Measurements from ENCODE around the gene KBTBD4.

The KBTBD4 gene

GRCh38 chr11:47578524-47579494, at the start of gene KBTBD4, which contains the start of gene NDUFS3:
Gene KBTBD4 (minus strand): TSS chr11:47578970. CDS start chr11:47578951, 19 bp downstream.
Gene NDUFS3 (plus strand): TSS chr11:47579074. CDS start chr11:47579092, 18 bp downstream.
- H3K4me1 Mint-ChIP-seq = peaks cover 34% of the 10 kb centered on the region
- H3K27ac Mint-ChIP-seq = peak within 1 kb of the TSS; percentile 94
- no peaks in the 10 kb centered on the region for H3K9me3 Mint-ChIP-seq
- ATAC-seq = peak; percentile 96
- H3K36me3 Mint-ChIP-seq = peaks cover 38% of the 10 kb centered on the region
- peak within 1 kb of the TSS; percentile 99 for H3K4me3 Mint-ChIP-seq
- H3K27me3 Mint-ChIP-seq = no peaks in the 10 kb centered on the region

DNA sequence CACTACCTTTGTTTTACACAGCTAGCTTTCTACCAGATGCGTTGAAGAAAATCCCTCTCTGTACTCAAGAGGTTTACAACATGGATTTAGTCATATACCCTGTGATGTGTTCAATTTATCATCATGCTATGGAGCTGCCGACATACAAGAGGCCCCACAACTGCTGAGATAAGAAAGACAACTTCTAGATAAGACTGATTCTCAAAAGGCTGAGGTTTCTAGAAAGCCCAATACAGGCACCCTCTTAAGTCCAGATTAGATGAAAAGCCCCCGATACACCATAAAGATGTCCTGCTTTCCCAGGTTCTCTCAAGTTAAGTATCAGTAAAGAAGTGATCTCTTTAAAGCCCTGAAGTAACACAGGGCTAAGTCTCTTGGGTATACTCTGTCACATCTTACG, 49.3 kb upstream of the KBTBD4 start:
- H3K27ac Mint-ChIP-seq = no peak overlapping the region
- H3K27me3 Mint-ChIP-seq = no peaks in the 10 kb centered on the region
- ATAC-seq = no peak
- no peak overlapping the region for H3K4me3 Mint-ChIP-seq
- no peaks in the 10 kb centered on the region for H3K9me3 Mint-ChIP-seq
- H3K36me3 Mint-ChIP-seq = peaks cover 58% of the 10 kb centered on the region
- H3K4me1 Mint-ChIP-seq = no peaks in the 10 kb centered on the region

- Mint-ChIP-seq H3K36me3 (peaks cover 66% of the 10 kb centered on the region), H3K27ac (no peak overlapping the region)
These were observed 47.5 kb upstream of the KBTBD4 start for GRCh38 chr11:47626234-47626633.

DNA sequence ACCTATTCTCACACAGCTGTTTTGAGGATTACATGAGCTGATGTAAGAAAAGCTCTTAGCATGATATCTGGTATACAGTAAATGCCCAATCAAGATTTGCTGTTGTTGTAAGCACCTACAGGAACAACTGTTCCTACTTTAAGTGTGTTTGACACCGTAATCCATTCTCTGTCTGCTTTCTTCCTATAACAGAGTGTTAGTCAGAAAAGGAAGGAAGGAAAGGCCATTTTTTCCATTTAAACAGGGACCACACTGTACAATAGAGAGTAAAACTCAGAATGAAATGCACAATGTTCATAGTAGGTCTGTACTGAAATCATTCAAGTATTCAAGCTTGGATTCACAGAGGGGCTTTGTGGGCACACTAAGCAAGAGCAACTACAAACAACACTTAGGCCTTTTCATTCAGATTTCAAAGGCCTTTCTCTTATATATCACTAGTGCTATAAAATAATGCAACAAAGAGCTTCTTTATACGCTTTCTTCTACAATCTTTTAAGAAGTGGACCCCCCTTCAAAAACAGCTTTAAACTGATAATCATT, 42.1 kb upstream of the KBTBD4 start:
- no peak overlapping the region for H3K4me3 Mint-ChIP-seq
- H3K36me3 Mint-ChIP-seq = peaks cover 44% of the 10 kb centered on the region
- H3K27me3 Mint-ChIP-seq = no peaks in the 10 kb centered on the region
- no peaks in the 10 kb centered on the region for H3K9me3 Mint-ChIP-seq
- ATAC-seq = no peak
- no peaks in the 10 kb centered on the region for H3K4me1 Mint-ChIP-seq
- no peak overlapping the region for H3K27ac Mint-ChIP-seq

More at GRCh38 chr11:47626234-47626633, 47.5 kb upstream of the KBTBD4 start:
- no peak for ATAC-seq
- Mint-ChIP-seq H3K4me1 (no peaks in the 10 kb centered on the region), H3K27me3 (no peaks in the 10 kb centered on the region), H3K4me3 (no peak overlapping the region), H3K9me3 (no peaks in the 10 kb centered on the region)

DNA sequence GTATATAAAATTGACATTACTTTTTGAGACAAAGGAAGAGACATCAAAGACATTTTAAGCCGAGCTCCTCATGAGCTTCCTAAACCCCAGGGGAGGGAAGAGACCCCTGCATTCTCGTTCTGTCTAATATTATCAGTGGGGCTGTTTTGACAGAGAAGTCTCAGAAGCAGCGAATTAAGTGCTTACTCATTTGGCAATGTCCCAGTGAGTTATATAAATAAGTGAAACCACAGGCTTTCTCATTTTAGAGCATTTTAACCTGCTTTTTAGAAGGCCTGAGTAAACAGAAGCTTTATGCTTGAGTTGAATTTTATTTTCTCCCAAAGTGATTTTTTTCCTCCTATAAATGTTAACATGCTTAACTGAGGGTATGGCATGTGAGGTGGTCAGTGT, 38.6 kb upstream of the KBTBD4 start:
- no peaks in the 10 kb centered on the region for H3K4me1 Mint-ChIP-seq
- H3K9me3 Mint-ChIP-seq = no peaks in the 10 kb centered on the region
- ATAC-seq = no peak
- no peaks in the 10 kb centered on the region for H3K27me3 Mint-ChIP-seq
- H3K36me3 Mint-ChIP-seq = peaks cover 31% of the 10 kb centered on the region
- H3K4me3 Mint-ChIP-seq = no peak overlapping the region
- H3K27ac Mint-ChIP-seq = no peak overlapping the region

GRCh38 chr11:47616726-47617416, 38.1 kb upstream of the KBTBD4 start:
- ATAC-seq = no peak
- Mint-ChIP-seq H3K36me3 (peaks cover 26% of the 10 kb centered on the region), H3K9me3 (no peaks in the 10 kb centered on the region), H3K27me3 (no peaks in the 10 kb centered on the region), H3K4me1 (peaks cover 2% of the 10 kb centered on the region), H3K27ac (no peak overlapping the region), H3K4me3 (no peak overlapping the region)

DNA sequence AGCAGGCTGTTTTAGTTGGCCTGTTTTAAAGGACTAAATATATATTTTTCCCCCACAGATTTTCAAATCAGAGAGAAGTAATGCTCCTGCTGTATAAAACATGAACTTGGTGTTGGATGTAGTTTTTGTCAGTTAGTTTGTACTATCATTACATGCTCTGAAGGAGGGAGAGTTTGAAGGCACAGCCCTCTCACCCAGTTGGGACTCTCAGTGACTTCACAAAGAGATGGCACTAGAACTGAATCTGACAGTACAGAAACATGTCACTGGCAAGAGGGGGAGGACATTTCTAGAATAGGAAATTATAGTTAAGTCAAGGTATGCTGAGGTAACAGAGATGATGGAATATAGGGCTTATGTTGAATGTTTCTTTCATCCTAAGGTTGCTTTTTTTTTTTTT, 36.5 kb upstream of the KBTBD4 start:
- Mint-ChIP-seq H3K36me3 (peaks cover 13% of the 10 kb centered on the region), H3K27ac (no peak overlapping the region), H3K9me3 (no peaks in the 10 kb centered on the region), H3K27me3 (no peaks in the 10 kb centered on the region), H3K4me1 (peaks cover 15% of the 10 kb centered on the region), H3K4me3 (no peak overlapping the region)
- ATAC-seq = no peak

- no peaks in the 10 kb centered on the region for H3K27me3 Mint-ChIP-seq
- no peaks in the 10 kb centered on the region for H3K9me3 Mint-ChIP-seq
- peaks cover 15% of the 10 kb centered on the region for H3K4me1 Mint-ChIP-seq
- H3K36me3 Mint-ChIP-seq = peaks cover 10% of the 10 kb centered on the region
- no peak overlapping the region for H3K4me3 Mint-ChIP-seq
- H3K27ac Mint-ChIP-seq = peak overlapping the region; percentile 58
- ATAC-seq = peak; percentile 93
These were observed 32.6 kb upstream of the KBTBD4 start for GRCh38 chr11:47611348-47611794.

GRCh38 chr11:47609675-47610074, 30.9 kb upstream of the KBTBD4 start:
- no peak for ATAC-seq
- no peaks in the 10 kb centered on the region for H3K27me3 Mint-ChIP-seq
- peaks cover 23% of the 10 kb centered on the region for H3K36me3 Mint-ChIP-seq
- H3K9me3 Mint-ChIP-seq = no peaks in the 10 kb centered on the region
- peaks cover 15% of the 10 kb centered on the region for H3K4me1 Mint-ChIP-seq
- no peak overlapping the region for H3K4me3 Mint-ChIP-seq
- no peak overlapping the region for H3K27ac Mint-ChIP-seq

DNA sequence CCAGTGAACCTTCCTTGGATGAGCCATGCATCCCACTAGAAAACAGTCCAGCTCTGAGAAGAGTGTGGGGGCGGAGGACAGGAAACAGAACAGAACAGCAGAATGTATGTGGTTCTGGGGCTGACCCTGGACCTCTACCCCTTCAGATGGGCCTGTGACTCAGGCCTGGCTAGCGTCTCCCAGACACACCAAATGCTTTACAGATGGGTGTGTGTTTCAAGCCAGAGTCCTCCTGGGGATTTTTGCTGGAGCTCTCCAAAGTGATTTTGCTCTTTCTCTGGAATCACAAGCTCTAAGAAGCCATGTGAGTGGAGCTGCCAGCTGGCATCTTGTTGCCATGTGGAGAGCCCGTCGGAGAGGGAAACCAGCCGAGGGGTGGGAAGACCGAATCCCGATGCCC, 28.6 kb upstream of the KBTBD4 start:
- ATAC-seq = no peak
- Mint-ChIP-seq H3K27me3 (no peaks in the 10 kb centered on the region), H3K36me3 (peaks cover 23% of the 10 kb centered on the region), H3K27ac (no peak overlapping the region), H3K4me3 (no peak overlapping the region), H3K4me1 (peaks cover 15% of the 10 kb centered on the region), H3K9me3 (no peaks in the 10 kb centered on the region)

- H3K27ac Mint-ChIP-seq = no peak overlapping the region
These were observed 28.0 kb upstream of the KBTBD4 start for GRCh38 chr11:47606731-47607130.

GRCh38 chr11:47605921-47606320, 27.2 kb upstream of the KBTBD4 start:
- no peaks in the 10 kb centered on the region for H3K27me3 Mint-ChIP-seq
- H3K36me3 Mint-ChIP-seq = peaks cover 23% of the 10 kb centered on the region
- no peaks in the 10 kb centered on the region for H3K9me3 Mint-ChIP-seq
- H3K27ac Mint-ChIP-seq = no peak overlapping the region
- ATAC-seq = no peak
- no peak overlapping the region for H3K4me3 Mint-ChIP-seq
- H3K4me1 Mint-ChIP-seq = peaks cover 4% of the 10 kb centered on the region

More at GRCh38 chr11:47606731-47607130, 28.0 kb upstream of the KBTBD4 start:
- ATAC-seq = no peak
- Mint-ChIP-seq H3K27me3 (no peaks in the 10 kb centered on the region), H3K4me1 (peaks cover 12% of the 10 kb centered on the region), H3K4me3 (no peak overlapping the region), H3K9me3 (no peaks in the 10 kb centered on the region), H3K36me3 (peaks cover 23% of the 10 kb centered on the region)

DNA sequence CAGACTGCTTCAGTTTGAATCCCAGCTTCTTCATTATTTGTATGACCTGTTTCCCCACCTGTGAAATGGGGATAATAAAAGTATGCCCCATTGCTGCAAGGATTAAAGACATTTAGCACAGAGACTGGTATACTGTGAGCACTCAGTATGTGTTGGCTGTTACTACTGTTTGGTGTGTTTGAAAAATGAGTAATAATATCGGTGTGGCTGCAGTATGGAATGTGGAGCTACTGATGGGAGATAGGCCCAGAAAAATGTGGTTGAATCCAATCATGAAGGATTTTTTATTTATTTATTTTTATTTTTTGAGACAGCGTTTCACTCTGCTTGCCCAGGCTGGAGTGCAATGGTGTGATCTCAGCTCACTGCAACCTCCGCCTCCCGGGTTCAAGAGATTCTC, 24.5 kb upstream of the KBTBD4 start:
- no peaks in the 10 kb centered on the region for H3K9me3 Mint-ChIP-seq
- no peak overlapping the region for H3K4me3 Mint-ChIP-seq
- H3K27me3 Mint-ChIP-seq = no peaks in the 10 kb centered on the region
- no peak overlapping the region for H3K27ac Mint-ChIP-seq
- H3K4me1 Mint-ChIP-seq = no peaks in the 10 kb centered on the region
- ATAC-seq = no peak
- H3K36me3 Mint-ChIP-seq = peaks cover 27% of the 10 kb centered on the region

DNA sequence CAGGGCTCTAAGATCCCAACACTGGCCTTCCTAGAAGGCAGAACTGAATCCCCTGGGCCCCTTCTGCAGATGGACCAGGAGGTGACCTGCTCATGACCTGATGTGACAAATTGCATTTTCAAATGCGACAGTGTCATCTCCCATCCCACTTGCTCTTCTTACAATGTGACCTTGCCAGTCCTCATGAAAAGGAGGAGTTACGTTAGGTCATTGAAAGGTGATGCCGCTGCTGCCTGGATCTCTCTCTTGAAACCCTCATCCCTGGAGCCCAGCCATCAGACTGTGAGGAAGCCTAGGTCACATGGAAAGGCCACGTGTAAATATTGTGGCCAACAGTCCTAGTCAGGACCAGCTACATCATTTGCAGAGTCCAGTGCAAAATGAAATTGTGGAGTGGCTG, 21.1 kb upstream of the KBTBD4 start:
- no peak overlapping the region for H3K4me3 Mint-ChIP-seq
- no peaks in the 10 kb centered on the region for H3K4me1 Mint-ChIP-seq
- no peaks in the 10 kb centered on the region for H3K9me3 Mint-ChIP-seq
- H3K27ac Mint-ChIP-seq = no peak overlapping the region
- H3K36me3 Mint-ChIP-seq = peaks cover 7% of the 10 kb centered on the region
- ATAC-seq = no peak
- H3K27me3 Mint-ChIP-seq = peaks cover 14% of the 10 kb centered on the region

DNA sequence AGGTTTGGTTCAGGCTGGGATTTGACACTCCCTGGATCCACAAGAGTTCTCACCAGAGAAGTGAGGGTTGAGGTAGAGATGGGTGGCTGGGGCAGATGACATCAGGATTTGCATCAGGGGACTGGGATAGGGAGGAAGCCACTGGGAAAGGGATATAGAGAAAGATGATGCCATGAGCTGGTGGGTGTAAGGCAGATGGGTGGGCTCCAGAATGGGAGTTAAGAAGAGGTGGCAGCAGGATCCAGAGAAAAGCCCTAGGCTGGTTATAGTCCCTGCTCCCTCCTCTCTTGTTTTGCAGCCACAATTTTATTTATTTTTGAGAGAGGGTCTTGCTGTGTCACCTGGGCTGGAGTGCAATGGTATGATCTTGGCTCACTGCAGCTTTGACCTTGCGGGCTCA, 17.2 kb upstream of the KBTBD4 start:
- Mint-ChIP-seq H3K9me3 (no peaks in the 10 kb centered on the region), H3K27ac (no peak overlapping the region), H3K4me1 (peaks cover 11% of the 10 kb centered on the region), H3K36me3 (peaks cover 6% of the 10 kb centered on the region), H3K27me3 (peaks cover 35% of the 10 kb centered on the region), H3K4me3 (no peak overlapping the region)
- no peak for ATAC-seq

Data from stimulated activated memory B cell treated with anti-CD40 and anti-IgM and Interleukin-4, amounts not matched to agents 10 μg/mL and 1 μg/mL and 100 μg/mL, for 72 hours (primary cell).